Left renal cortex interstitium (tissue), 4 donors: ENCODE data around the gene GJA3. TPM values are rescaled to one million over a fixed set of nuclear protein-coding genes. Genes with fewer than 3 reads are reported as not detected.

Source experiments
- DNase-seq, 4 donors: peaks; one replicate each; pipeline ENCODE4 v3.0.0-alpha.2; 2013; ENCODE audit warnings: low read depth in 4 of 4, low spot score in 2 of 4, missing footprints in 1 of 4
- polyA plus RNA-seq, 4 donors: library from polyadenylated mRNA; unstranded; fragments of 120-200 nt; gene quantifications; one replicate each; pipeline ENCODE4 v1.2.1, GENCODE V29; 2013; ENCODE audit not compliant: insufficient read length in 4 of 4

Gene GJA3
- polyA plus RNA-seq, 4 donors, result 11.4 to 13.9 (median 12.8) TPM

DNA sequence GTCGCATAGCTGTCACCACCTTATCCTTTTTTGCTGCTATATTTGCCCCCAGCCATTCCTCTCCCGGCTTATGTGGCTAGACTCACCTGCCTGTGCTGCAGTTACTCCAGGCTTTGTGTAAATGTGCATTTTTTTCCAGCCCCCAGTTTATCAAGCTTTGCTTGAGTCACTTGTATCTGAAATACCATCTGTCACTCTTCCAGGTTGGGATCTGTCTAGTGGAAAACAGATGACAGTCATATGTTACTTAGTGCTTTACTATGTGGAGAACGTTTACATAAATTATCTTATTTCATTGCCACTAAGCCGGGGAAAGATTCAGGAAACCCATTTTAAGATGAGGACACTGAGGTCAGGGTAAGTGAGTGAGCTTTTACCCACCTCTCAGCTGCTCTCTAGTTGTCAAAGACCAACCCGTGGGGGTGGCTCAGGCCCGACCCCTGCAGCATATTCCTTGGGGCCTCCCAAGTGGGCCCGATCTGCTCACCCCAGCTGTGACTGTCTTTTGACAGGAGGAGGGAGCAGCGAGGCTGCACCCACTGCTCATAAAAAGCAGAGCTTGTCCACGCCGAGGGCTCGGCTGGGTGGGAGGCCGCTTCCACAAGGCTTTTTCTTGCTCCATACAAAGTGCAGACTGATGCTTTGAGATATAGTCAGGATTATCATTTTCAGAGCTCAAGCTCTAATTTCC lies 24.7 kb upstream of the GJA3 start:
- DNase-seq, result no peak

- no peak for DNase-seq
Observed at GRCh38 chr13:20182231-20182846, 21.5 kb upstream of the GJA3 start.

DNA sequence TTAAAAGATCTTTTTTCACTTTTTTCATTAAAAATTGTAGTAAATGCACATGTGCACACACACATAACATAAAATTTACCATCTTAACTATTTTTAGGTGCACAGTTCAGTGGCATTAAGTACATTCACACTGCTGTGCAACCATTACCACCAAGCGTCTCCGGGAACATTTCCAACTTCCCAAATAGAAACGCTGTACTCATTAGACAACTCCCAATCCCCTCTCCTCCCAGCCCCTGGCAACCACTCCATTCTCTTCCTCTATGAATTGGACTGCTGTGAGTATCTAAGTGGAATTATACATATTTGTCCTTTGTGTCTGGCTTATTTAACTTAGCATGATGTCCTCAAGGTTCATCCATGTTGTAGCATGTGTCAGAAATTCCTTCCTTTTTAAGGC lies 20.3 kb upstream of the GJA3 start:
- no peak for DNase-seq

DNA sequence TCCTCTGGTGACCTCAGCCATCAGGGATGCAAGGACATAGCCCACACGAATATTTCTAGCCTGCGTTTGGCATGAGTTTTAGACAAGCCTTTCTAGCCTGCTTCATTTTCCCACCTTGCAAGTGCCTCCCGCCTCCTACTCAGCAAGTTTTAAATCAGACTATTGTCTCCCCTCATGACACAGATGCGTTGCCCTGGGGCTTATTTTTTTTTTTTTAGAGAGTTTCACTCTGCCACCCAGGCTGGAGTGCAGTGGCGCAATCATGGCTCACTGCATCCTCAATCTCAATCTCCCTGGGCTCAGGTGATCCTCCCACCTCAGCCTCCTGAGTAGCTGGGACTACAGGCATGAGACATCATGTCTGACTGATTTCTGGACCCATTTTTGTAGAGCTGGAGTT lies 17.3 kb upstream of the GJA3 start:
- no peak for DNase-seq

DNA sequence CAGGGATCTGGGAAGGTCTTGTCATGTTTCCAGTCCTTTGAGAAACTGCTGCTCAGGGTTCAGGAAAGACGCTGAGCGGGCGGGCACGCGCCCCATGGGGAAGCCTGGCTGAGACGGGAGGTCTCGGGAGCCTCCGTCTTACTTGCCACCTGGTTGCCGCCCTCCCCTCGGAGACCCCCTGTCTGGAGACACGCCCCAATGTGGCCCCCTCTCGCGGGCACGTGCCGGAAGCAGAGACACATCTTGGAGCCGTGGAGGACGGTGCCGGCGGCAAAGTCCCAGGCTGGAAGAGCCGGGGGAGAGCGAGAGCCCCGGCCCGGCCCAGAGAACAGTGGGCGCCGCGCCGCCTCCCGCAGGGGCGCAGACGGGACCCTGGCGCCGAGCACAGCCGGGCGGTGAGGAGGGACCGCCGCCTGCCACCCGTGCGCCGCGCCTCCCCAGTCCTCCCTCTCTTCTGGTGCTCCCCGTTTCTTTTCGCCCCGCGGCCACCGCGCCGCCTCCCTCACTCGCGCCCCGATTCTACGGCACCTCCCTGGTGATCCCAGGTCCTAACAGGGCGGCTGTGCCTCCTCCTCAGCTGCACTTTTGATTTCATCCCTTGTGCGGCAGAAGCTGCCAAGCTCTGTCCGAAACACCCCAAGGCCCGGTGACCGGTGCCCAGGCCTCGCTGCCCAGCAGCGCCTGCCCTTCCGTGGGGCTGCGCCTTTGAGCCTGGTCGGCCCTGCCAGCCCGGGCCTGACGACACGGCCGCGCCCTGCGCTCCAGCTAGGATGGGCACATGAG lies 16.4 kb upstream of the GJA3 start:
- no peak for DNase-seq

GRCh38 chr13:20175907-20176652 lies 15.2 kb upstream of the GJA3 start:
- no peak for DNase-seq

GRCh38 chr13:20175406-20175794 lies 14.5 kb upstream of the GJA3 start:
- DNase-seq, result no peak

DNA sequence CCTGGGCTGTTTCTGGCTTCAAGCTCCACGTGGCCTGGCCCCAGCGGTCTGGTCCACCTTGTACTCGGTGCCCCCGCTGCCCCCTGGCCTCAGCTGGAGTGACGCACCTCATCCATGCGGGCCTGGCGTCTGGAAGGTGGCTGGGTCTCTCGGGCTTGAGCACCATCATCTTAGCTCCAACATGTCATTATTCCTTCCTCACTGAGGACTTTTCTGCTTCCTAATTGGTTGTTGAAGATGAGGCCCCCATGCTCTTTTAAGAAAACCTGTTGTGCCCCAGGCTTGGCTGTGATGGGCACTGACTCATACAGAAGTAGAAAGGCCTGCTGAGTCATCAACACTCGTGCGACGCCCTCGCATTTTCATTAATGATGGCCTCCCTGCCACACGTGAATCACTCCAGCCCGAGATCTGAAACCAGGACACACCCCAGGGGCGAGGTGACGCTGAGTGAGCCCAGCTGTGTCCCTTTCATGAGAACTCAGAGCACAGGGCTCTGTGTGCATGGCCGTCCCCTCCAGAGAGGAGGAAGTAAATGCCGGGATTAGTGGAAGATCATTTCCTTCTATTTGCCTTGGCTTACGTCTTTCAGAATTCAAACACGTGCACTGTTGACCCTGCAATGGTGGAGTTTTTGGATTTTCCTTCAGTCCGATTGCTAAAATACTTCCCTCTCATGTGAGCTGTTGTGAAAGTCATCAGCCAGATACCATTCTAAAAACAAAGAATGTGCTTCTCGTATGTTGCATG lies 14.0 kb upstream of the GJA3 start:
- no peak for DNase-seq

DNA sequence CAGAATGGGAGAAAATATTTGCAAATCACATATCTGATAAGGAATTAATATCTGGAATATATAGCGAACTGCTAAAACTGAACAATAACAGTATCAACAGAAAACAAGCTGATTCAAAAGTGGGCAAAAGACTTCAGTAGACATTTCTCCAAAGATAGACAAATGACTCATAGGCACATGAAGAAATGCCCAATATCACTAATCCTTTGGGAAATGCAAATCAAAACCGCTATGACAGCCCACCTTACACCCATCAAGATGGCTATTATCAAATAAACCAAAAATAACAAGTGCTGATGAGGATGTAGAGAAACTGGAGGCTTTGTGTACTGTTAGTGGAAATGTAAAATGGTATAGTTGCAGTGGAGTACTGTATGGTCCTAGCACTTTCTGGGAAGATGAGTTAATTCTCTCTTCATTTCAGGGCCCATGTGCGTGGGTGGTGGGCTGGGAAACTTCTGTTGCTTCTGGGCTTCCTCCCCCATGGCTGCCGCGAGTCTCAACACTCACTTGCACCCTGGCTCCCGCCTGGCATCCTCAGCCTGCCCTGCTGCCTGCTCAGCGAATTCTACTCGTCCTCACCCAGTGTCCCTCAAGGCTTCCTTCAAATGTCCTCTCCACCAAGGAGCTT lies 12.4 kb upstream of the GJA3 start:
- no peak for DNase-seq

DNA sequence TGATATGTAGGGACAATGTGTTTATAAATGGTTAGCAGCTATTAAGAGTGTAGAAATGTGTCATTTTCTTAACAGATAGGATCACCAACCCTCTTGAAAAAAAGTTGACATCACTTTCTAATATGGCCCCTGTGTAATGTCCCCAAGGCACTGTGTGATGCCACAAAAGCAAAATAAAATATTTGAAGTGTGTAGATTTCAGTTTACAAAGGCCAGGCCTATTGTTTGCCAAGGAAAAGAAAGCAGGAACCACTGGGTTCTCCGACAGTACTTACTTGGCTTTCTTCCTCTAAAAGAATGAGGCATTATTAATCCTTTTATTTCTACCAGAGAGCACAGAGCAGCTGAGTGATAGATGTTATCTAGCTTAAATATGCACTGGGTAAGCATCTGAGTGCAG lies 10.5 kb upstream of the GJA3 start:
- DNase-seq, result no peak

DNA sequence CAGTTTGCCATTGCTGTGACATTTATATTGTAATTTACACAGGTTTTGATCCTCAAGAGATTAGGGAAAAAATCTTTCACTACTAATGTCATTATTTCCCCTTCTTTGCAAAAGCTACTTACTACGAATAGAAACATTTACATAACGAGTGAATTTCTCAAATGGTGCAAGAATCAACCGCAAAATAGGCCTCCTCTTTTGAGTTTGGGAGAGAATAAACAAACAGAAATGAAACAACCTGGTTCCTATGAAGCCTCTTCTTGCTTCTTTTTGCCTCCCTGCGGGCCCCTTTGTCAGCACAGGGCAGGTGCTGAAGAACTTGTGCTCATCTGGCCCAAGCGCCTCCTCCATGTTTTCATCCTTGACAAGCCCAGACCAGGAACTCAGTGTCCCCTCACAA lies 10.1 kb upstream of the GJA3 start:
- DNase-seq, result no peak

DNA sequence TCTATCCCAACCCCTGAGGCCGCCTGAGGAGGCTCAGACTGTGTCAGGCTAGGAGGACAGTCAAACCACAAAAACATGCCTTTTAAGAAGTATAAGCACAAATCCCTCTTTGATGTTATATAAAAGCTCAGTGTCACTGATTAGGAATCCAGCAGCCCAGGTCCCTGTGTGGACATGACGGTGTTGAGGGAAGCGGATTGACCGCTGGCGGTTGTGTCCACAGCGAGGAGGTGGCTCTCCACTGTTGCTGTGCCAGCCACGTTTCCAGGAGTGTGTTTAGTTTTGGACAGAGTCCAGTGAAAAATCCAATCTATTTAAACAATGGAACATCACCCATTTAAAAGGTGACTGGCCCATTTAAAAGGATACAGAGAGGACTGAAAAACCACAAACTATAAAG lies 7.5 kb upstream of the GJA3 start:
- DNase-seq, result no peak

- DNase-seq, result no peak
Observed at GRCh38 chr13:20165417-20166257, 4.8 kb upstream of the GJA3 start.

DNA sequence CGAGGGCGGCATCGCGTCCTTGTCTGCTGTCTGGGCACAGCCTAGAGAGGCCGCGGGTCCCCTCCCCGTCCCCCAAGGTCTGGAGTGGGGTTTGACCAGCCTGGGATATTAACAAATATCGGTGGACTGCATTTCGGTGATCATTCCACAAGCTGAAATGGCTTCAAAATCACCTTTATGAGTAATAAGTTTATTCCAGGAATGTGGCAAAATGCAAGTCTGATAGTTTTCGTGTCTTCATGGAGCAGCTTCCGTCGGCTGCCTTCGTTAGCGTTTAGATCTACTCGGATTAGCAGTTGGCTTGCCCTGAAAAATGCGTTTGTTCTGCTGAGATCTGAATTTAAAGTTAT lies 1.1 kb upstream of the GJA3 start:
- DNase-seq, result no peak

DNA sequence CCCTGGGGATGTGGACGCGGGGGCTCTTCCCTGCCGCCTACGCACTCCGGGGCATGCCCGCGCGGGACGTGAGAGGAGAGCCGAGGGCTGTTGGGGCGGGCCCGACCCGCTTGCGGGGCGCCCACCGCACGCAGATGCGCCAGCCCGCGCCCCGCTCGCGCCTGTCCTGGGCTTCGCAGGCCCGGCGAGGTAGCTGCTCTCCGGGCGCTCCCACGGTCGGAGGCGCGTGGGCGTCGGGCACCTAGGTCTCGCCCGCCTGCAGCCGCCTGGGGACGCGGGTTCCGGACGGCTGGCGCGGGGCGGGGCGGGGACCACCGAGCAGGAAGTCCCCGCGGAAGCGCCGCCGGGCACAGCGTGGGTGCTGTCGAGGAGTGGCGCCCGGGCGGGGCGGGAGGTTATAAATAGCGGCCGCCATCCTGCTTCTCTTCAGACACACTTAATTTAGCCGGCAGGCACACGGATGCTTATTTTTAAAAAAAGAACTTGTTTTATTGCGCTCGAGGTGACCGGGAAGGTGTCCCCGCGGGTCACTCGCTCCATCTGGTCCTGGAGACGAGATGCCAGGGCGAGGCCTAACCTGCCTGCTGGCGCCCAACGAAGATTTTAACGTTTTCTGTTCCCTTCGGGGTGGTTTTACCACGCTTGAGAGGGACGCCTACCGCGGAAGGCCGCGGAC lies 561 bp upstream of the GJA3 start:
- DNase-seq, result no peak

- peak in 1 of 4 donors; percentile 47 for DNase-seq
Observed at GRCh38 chr13:20159646-20160305, 1.1 kb downstream of the GJA3 start.

DNA sequence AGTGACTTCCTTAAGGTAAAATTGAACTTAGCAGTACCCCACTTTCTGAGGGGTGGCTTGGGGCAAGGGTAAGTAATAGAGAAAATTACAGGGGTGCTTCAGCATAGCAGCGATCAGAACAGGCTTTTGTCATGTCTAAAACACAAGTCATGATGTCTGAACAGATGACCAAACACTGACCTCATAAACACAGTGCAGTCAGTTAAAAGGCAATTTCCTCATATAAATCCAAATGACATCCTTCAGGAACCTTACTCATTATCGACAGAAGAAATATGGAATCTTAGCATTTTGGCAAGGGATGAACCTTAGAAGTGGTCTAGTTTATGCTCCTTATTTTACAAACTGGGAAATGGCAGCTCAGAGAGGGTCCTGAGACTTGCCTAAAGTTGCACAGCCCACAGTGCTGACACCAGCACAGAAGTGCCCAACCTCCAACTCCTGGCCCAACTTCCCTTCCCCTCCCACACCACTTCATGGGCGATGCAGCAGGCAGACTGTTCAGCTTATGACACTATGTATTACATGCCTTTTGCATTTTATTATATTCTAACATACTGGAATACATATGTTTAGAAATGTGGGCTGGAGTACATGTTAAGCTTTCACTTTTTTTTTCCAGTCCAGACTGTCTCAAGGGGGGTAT lies 3.6 kb downstream of the GJA3 start:
- no peak for DNase-seq

GRCh38 chr13:20156702-20157101 lies 4.2 kb downstream of the GJA3 start:
- no peak for DNase-seq
